ENCODE data around the gene RALGAPB.

Gene RALGAPB

GRCh38 chr20:38624084-38624483, 151.4 kb downstream of the RALGAPB start:
- TF ChIP-seq TCF12 (IDR thresholded peaks at IDR 0.05; ENCODE audit: low read depth) (no peak), MAX (IDR thresholded peaks at IDR 0.05) (no peak), TEAD4 (IDR thresholded peaks at IDR 0.05) (no peak), USF1 (IDR thresholded peaks at IDR 0.05) (no peak), CREB1 (IDR thresholded peaks at IDR 0.05; ENCODE audit: low read depth) (no peak)

GRCh38 chr20:38625896-38626295, 153.3 kb downstream of the RALGAPB start:
- TF ChIP-seq TEAD4 (IDR thresholded peaks at IDR 0.05) (no peak), EGR1 (IDR thresholded peaks at IDR 0.05) (no peak), USF1 (IDR thresholded peaks at IDR 0.05) (no peak), YY1 (IDR thresholded peaks at IDR 0.05; ENCODE audit: low read depth) (no peak), NFIC (IDR thresholded peaks at IDR 0.05) (no peak)

GRCh38 chr20:38626921-38627659, 154.4 kb downstream of the RALGAPB start:
- TF ChIP-seq TCF12 (IDR thresholded peaks at IDR 0.05; ENCODE audit: low read depth) (no peak), RAD21 (IDR thresholded peaks at IDR 0.05; ENCODE audit: low read depth) (no peak), ZBTB7A (IDR thresholded peaks at IDR 0.05; ENCODE audit: low read depth) (no peak), EGR1 (IDR thresholded peaks at IDR 0.05) (no peak), CEBPB (IDR thresholded peaks at IDR 0.05) (no peak), EP300 (IDR thresholded peaks at IDR 0.05; ENCODE audit: borderline replicate concordance) (no peak), CREB1 (IDR thresholded peaks at IDR 0.05; ENCODE audit: low read depth) (no peak), YY1 (IDR thresholded peaks at IDR 0.05; ENCODE audit: low read depth) (no peak), FOXM1 (IDR thresholded peaks at IDR 0.05; ENCODE audit: borderline replicate concordance, low read depth) (no peak), TAF1 (IDR thresholded peaks at IDR 0.05; ENCODE audit: low read depth) (no peak)

Data from Ishikawa (cell line).